Bronchial epithelial cell (primary cell): Measurements from ENCODE around the gene NSMF. TPM values are rescaled to one million over a fixed set of nuclear protein-coding genes. Genes with fewer than 3 reads are reported as not detected.

Source experiments
- DNase-seq: peaks from one replicate; pipeline ENCODE4 v3.0.0-alpha.2; 2010; ENCODE audit warnings: low read depth
- FAIRE-seq: peaks from 2 replicates; lab custom pipeline; 2011; peaks lifted over from hg19 to GRCh38; lab: Jason Lieb, UNC
- H3K27me3 ChIP-seq: 2 replicates; pipeline ENCODE4 v1.5.1; 2011; ENCODE audit warnings: low read length; ENCODE audit not compliant: control insufficient read depth, insufficient read depth
- H3K36me3 ChIP-seq: 2 replicates; pipeline ENCODE4 v1.5.1; 2011; ENCODE audit warnings: low read length; ENCODE audit not compliant: control insufficient read depth, insufficient read depth
- H3K4me3 ChIP-seq: 2 replicates; pipeline ENCODE4 v1.5.1; 2011; ENCODE audit warnings: mild to moderate bottlenecking, low read depth, low read length, control low read depth
- CTCF ChIP-seq: IDR thresholded peaks from 2 replicates; pipeline ENCODE4 v1.5.1; 2011; ENCODE audit warnings: mild to moderate bottlenecking, moderate library complexity, low read length, control low read depth, inconsistent platforms; ENCODE audit not compliant: insufficient read depth, severe bottlenecking
- total RNA-seq: library from RNA; depleted of rRNA; stranded (reverse); fragments of >200 nt; gene quantifications from 2 replicates; pipeline ENCODE4 v1.2.1, GENCODE V29; 2014

The NSMF gene
- total RNA-seq, 1 donor from 2014 or later = 17.9 TPM

GRCh38 chr9:137435980-137436760 is 23.0 kb downstream of the NSMF start:
- H3K4me3 ChIP-seq = no peak overlapping the region
- peak; percentile 68 for DNase-seq
- no peaks in the 10 kb centered on the region for H3K36me3 ChIP-seq
- TF ChIP-seq CTCF = no peak
- no peaks in the 10 kb centered on the region for H3K27me3 ChIP-seq
- FAIRE-seq = no peak

DNA sequence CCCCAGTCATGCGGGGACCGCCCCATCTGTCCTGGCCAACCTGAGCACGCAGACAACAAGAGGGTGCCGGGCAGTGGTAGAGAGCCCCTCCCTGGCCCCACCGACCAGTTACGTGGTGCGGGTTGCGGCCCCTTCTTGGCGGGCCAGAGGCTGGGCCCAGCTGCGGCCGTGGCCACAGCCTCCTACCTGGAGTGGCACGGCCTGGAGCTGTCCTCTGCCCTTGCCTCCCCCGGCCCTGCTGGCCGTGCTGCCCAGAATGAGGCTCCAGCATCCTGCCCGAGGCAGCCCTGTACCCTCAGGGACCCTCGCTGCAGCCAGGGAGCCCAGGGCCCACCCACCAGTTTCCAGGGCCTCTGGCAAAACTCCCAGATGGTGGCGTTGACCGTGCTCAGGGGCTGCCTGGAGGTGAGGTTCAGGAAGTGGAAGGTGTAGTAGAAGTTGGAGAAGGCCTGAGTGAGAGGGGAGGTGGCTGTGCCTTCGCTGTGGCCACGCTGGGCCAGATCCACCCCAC is 23.7 kb downstream of the NSMF start:
- no peaks in the 10 kb centered on the region for H3K27me3 ChIP-seq
- DNase-seq = no peak
- no peak for FAIRE-seq
- TF ChIP-seq CTCF = no peak
- H3K4me3 ChIP-seq = no peak overlapping the region
- no peaks in the 10 kb centered on the region for H3K36me3 ChIP-seq

DNA sequence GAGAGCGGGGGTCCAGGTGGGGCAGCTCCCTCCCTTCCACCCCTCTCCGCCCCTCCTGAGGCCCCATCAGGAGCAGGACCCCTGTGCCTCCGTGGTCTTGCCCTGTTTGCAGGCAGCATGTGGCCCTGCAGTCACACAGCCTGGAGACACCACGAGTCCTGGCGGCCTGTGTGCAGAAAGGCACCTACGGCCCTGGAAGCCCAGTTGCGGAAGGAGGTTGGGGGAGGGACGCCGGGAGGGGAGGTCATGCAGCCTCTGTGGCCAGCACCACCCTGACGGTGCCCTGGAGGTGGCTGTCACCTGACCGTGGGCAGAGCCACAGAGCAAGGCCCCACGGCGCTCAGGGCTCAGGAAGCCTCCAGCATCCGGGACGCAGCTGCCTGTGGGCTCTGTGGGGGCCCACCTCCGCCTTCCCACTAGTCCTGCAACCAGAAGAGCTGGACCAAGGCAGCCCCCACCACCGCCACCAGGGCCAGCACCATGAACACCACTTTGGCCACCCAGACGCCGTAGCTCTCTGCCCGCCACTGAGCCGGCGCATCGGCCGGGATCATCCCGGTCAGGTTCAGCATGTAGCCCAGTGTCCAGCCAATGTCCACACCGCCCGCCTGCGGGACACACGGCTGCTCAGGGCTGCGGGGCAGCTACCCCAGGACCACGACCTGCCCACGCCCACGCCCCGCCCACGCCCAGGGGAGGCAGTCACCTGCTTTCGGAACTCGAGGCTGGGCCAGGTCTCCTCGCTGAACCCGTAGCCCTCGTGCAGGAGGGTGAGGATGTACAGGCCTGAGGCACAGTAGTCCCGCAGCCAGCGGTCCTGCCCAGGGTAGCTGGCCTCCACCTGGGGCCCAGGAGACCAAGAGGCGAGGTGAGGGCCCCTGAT is 24.4 kb downstream of the NSMF start:
- DNase-seq (no peak), FAIRE-seq (no peak)
- no peak overlapping the region for H3K4me3 ChIP-seq
- H3K27me3 ChIP-seq = no peaks in the 10 kb centered on the region
- TF ChIP-seq CTCF = no peak
- H3K36me3 ChIP-seq = no peaks in the 10 kb centered on the region

- no peak overlapping the region for H3K4me3 ChIP-seq
- DNase-seq = no peak
- no peak for TF ChIP-seq CTCF
- H3K36me3 ChIP-seq = no peaks in the 10 kb centered on the region
- no peak for FAIRE-seq
- H3K27me3 ChIP-seq = no peaks in the 10 kb centered on the region
Observed at GRCh38 chr9:137433916-137434431, 25.2 kb downstream of the NSMF start.

DNA sequence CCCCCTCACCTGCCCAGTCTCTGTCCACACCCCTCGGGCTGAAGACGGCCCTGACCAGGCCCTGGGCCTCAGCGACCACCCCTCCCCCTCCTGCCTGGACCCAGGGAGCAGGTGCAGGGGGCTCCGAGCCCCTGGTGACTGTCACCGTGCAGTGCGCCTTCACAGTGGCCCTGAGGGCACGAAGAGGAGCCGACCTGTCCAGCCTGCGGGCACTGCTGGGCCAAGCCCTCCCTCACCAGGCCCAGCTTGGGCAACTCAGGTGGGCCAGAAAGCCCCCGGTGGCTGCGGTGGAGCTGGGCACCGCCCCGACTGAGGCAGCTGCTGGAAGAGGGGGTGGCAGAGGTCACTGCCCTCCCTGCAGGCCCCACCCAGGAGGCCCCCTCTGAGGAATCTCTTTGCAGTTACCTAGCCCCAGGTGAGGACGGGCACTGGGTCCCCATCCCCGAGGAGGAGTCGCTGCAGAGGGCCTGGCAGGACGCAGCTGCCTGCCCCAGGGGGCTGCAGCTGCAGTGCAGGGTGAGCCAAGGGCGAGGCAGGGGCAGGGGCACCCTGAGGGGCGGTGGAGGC is 25.7 kb downstream of the NSMF start:
- no peaks in the 10 kb centered on the region for H3K27me3 ChIP-seq

More for the DNA sequence above, 25.7 kb downstream of the NSMF start:
- no peak overlapping the region for H3K4me3 ChIP-seq
- no peaks in the 10 kb centered on the region for H3K36me3 ChIP-seq
- FAIRE-seq (no peak), DNase-seq (no peak)
- no peak for TF ChIP-seq CTCF
